Amniotic stem cell (primary cell): ENCODE results near the gene HNRNPCL2.
"Not testable (repeated sequence)": the region's sequence is repeated elsewhere in the genome, so short reads cannot be mapped to it uniquely, and the experiment has no call there.

Experiments used
- DNase-seq: peaks from one replicate; lab custom pipeline; 2025; lab: John Stamatoyannopoulos, UW

The HNRNPCL2 gene

DNA sequence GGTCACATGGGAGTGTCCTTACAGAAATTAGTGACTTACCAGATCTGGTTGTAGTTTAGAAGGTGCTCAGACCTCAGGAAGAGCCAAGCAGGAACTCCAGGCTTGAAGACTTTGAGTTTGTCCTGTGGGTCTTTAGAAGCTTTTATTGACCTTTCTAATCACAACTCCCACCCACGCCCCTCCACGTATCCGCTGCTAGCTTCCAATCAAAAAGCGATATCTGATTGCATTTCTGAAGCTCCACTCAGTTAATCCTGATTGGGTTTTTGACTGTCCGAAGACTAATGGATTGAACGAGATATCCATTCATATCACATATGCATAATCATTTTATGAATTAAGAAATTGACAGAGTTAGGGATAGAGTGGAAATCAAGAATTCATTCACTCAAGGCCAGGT lies at the start of gene HNRNPCL2:
HNRNPCL2 (minus strand) TSS at position 101 of the 400 bp plus-strand sequence. CDS start 454 bp downstream, outside the sequence.
- not testable (repeated sequence) for DNase-seq

DNA sequence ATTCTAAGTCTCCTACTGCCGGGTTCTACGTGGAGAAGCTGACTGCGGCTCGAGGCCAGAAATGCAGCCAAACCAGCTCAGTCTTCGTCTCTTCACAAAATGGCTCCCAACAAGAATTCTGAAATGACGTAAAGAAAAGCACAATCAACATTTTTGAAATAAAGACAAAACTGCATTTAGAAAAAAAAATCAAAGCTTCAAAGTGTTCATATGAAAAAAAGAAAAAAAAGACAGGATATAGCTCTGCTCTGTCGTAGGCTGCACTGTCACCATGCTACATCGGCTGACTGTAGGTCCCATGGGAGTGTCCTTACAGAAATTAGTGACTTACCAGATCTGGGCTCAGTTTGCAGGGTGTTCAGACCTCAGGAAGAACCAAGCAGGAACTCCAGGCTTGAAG lies 48.9 kb upstream of the HNRNPCL2 start, which contains the start of gene HNRNPCL4:
HNRNPCL4 (minus strand) TSS at position 101 of the 400 bp plus-strand sequence. CDS start 164 bp downstream, outside the sequence.
- not testable (repeated sequence) for DNase-seq

GRCh38 chr1:13155909-13156308 lies 39.3 kb upstream of the HNRNPCL2 start, which contains the start of gene PRAMEF26:
Gene PRAMEF26, minus strand, starts transcription at chr1:13156009. Its CDS starts 2,914 bp downstream, at chr1:13153095.
- not testable (repeated sequence) for DNase-seq

- DNase-seq, result not testable (repeated sequence)
Measured at GRCh38 chr1:13070474-13070873, 46.2 kb downstream of the HNRNPCL2 start, which contains the start of gene PRAMEF25. Gene PRAMEF25, plus strand, starts transcription at chr1:13070774. Its CDS starts 2,920 bp downstream, at chr1:13073694.
